HG03521 (cell line): ENCODE data around the gene RMND1.
"Not testable (repeated sequence)": the region's sequence is repeated elsewhere in the genome, so short reads cannot be mapped to it uniquely, and the experiment has no call there.

Experiments
- ATAC-seq: cut with Tn5 transposase; IDR thresholded peaks from one replicate; pipeline ENCODE4 v1.9.1; 2021; ENCODE audit warnings: mild to moderate bottlenecking, moderate library complexity; ENCODE audit not compliant: unreplicated experiment

Gene RMND1

GRCh38 chr6:151455751-151456398, 3.9 kb upstream of the RMND1 start:
- not testable (repeated sequence) for ATAC-seq

GRCh38 chr6:151452750-151453427, 963 bp upstream of the RMND1 start:
- ATAC-seq, result no peak

- no peak for ATAC-seq
Measured at GRCh38 chr6:151451417-151451949, 443 bp downstream of the RMND1 start.

GRCh38 chr6:151450928-151451327, 998 bp downstream of the RMND1 start:
- not testable (repeated sequence) for ATAC-seq

- no peak for ATAC-seq
Measured at GRCh38 chr6:151448623-151449022, 3.3 kb downstream of the RMND1 start.

- ATAC-seq, result no peak
Measured at GRCh38 chr6:151447237-151447636, 4.7 kb downstream of the RMND1 start.

- no peak for ATAC-seq
Measured at GRCh38 chr6:151445482-151445881, 6.4 kb downstream of the RMND1 start.

- no peak for ATAC-seq
Measured at GRCh38 chr6:151443911-151444621, 7.9 kb downstream of the RMND1 start.

- ATAC-seq, result no peak
Measured at GRCh38 chr6:151443454-151443853, 8.5 kb downstream of the RMND1 start.

GRCh38 chr6:151442371-151442770, 9.6 kb downstream of the RMND1 start:
- ATAC-seq, result no peak

- no peak for ATAC-seq
Measured at GRCh38 chr6:151441390-151442166, 10.3 kb downstream of the RMND1 start.

- ATAC-seq, result peak; percentile 55
Measured at GRCh38 chr6:151440930-151441329, 11.0 kb downstream of the RMND1 start.

- ATAC-seq, result no peak
Measured at GRCh38 chr6:151440498-151440897, 11.4 kb downstream of the RMND1 start.

- no peak for ATAC-seq
Measured at GRCh38 chr6:151437401-151437800, 14.5 kb downstream of the RMND1 start.

- no peak for ATAC-seq
Measured at GRCh38 chr6:151436802-151437201, 15.1 kb downstream of the RMND1 start.

GRCh38 chr6:151436300-151436699, 15.6 kb downstream of the RMND1 start:
- ATAC-seq, result no peak

GRCh38 chr6:151434369-151434768, 17.6 kb downstream of the RMND1 start:
- ATAC-seq, result no peak

GRCh38 chr6:151432651-151433050, 19.3 kb downstream of the RMND1 start:
- no peak for ATAC-seq

GRCh38 chr6:151431337-151431736, 20.6 kb downstream of the RMND1 start:
- no peak for ATAC-seq

- ATAC-seq, result no peak
Measured at GRCh38 chr6:151430886-151431285, 21.0 kb downstream of the RMND1 start.
